ENCODE results near the gene TACO1. TPM values are rescaled to one million over a fixed set of nuclear protein-coding genes. Genes with fewer than 3 reads are reported as not detected.

TACO1 gene
- total and polyA plus RNA-seq, 2 donors (not counting 3 experiments of a cell fraction or from before 2014, with no cell fraction given) = 24.7 to 31.7 TPM

GRCh38 chr17:63640038-63640437, 39.3 kb downstream of the TACO1 start:
- dilution Hi-C loops (cut with MboI; ENCODE audit: extremely low pct_ligation_motif_present, low sequenced_read_pairs) = no loop called here
- Histone ChIP-seq H3K4me2 (ENCODE audit: insufficient read depth, low read length) (no peak overlapping the region), H3K9me3 (replicated peaks; ENCODE audit: control insufficient read depth, insufficient read depth, low read length) (no peaks in the 10 kb centered on the region), H3K9ac (replicated peaks; ENCODE audit: extremely low read depth, insufficient read depth, low read length) (no peak overlapping the region), H4K20me1 (replicated peaks; ENCODE audit: control insufficient read depth, extremely low read depth, insufficient read depth, low read length) (no peaks in the 10 kb centered on the region), H3K36me3 (ENCODE audit: control insufficient read depth in 2 of 2, extremely low read depth in 1 of 2, insufficient read depth in 2 of 2, low read length in 2 of 2) (peaks cover 11 to 19% of the 10 kb centered on the region in 2 experiments), H3K79me2 (ENCODE audit: control insufficient read depth, insufficient read depth, low read length) (peaks cover 14% of the 10 kb centered on the region), H3K27me3 (ENCODE audit: control insufficient read depth in 2 of 2, insufficient read depth in 2 of 2, low read length in 2 of 2) (no peaks in the 10 kb centered on the region), H3K9me1 (replicated peaks; ENCODE audit: control insufficient read depth, extremely low read depth, insufficient read depth, low read length) (no peaks in the 10 kb centered on the region), H3K27ac (ENCODE audit: insufficient read depth, low read depth, low read length) (no peak overlapping the region), H3K4me1 (ENCODE audit: control insufficient read depth, extremely low read depth, insufficient read depth, low read length) (no peaks in the 10 kb centered on the region), H2AFZ (ENCODE audit: low read depth, low read length) (no peak overlapping the region), H3K4me3 (replicated peaks in 1 of 3; ENCODE audit: insufficient read depth in 1 of 3, low read depth in 1 of 3, low read length in 3 of 3) (no peak overlapping the region)
- intact Hi-C loops (cut with micrococcal nuclease) = no loop called here
- ChIA-PET POLR2A (no interaction called here), CTCF (interaction anchor here (0.8 to 2.2 kb wide), 4 partner anchors 13 to 215 kb away, joined by 3 to 7 read pairs (median 4); no protein-coding TSS in a partner anchor)
- no peak for DNase-seq (ENCODE audit: low read depth, low spot score)
- BruUV-seq (replicated peaks) = no TSS peak
- no peak for FAIRE-seq
- TF ChIP-seq GATA2 (IDR thresholded peaks at IDR 0.05; ENCODE audit: insufficient read depth, insufficient read length, low read depth, low read length) (no peak), EZH2 (IDR thresholded peaks at IDR 0.05; ENCODE audit: borderline replicate concordance, low read depth, low read length, severe bottlenecking) (no peak), JUN (IDR thresholded peaks at IDR 0.05; ENCODE audit: borderline replicate concordance, insufficient read depth, insufficient read length, low read depth) (no peak), FOS (IDR thresholded peaks at IDR 0.05; ENCODE audit: borderline replicate concordance, insufficient read depth, low read length) (no peak), MYC (IDR thresholded peaks at IDR 0.05; ENCODE audit: low read depth, low read length) (no peak), CTCF (IDR thresholded peaks at IDR 0.05; ENCODE audit: extremely low read depth in 1 of 2, insufficient read depth in 1 of 2, low read depth in 1 of 2, low read length in 2 of 2) (no peak), POLR2A (IDR thresholded peaks at IDR 0.05; ENCODE audit: low read depth, low read length) (no peak), POLR2AphosphoS5 (IDR thresholded peaks at IDR 0.05; ENCODE audit: insufficient read depth, low read depth, low read length) (no peak), MAX (IDR thresholded peaks at IDR 0.05; ENCODE audit: insufficient read depth, insufficient read length) (no peak)
